COLO829 (cell line): ENCODE data around the gene PRDM2.
A peak's percentile ranks its signal among the peaks of the same experiment; 100 is the strongest.

Source experiments
- DNase-seq: peaks from one replicate; pipeline ENCODE4 v3.0.0; 2012; ENCODE audit warnings: low spot score

The PRDM2 gene

GRCh38 chr1:13763991-13764390, 64.0 kb downstream of the PRDM2 start:
- DNase-seq = no peak

- DNase-seq = no peak
Observed at GRCh38 chr1:13764588-13765332, 64.8 kb downstream of the PRDM2 start.

GRCh38 chr1:13766592-13767564, 66.9 kb downstream of the PRDM2 start:
- DNase-seq = peak; percentile 77

- no peak for DNase-seq
Observed at GRCh38 chr1:13769212-13769611, 69.2 kb downstream of the PRDM2 start.

- no peak for DNase-seq
Observed at GRCh38 chr1:13769830-13770229, 69.8 kb downstream of the PRDM2 start.

- DNase-seq = no peak
Observed at GRCh38 chr1:13770743-13771142, 70.8 kb downstream of the PRDM2 start.

- no peak for DNase-seq
Observed at GRCh38 chr1:13771745-13772144, 71.8 kb downstream of the PRDM2 start.

- no peak for DNase-seq
Observed at GRCh38 chr1:13772271-13772670, 72.3 kb downstream of the PRDM2 start.

GRCh38 chr1:13774121-13774520, 74.1 kb downstream of the PRDM2 start:
- DNase-seq = no peak

GRCh38 chr1:13775459-13775858, 75.5 kb downstream of the PRDM2 start:
- DNase-seq = no peak

GRCh38 chr1:13775916-13776315, 75.9 kb downstream of the PRDM2 start:
- DNase-seq = no peak

- DNase-seq = no peak
Observed at GRCh38 chr1:13778431-13778830, 78.4 kb downstream of the PRDM2 start.

- DNase-seq = no peak
Observed at GRCh38 chr1:13779930-13780329, 79.9 kb downstream of the PRDM2 start.

GRCh38 chr1:13780780-13781179, 80.8 kb downstream of the PRDM2 start:
- no peak for DNase-seq

- no peak for DNase-seq
Observed at GRCh38 chr1:13781228-13781627, 81.2 kb downstream of the PRDM2 start.

GRCh38 chr1:13781907-13782633, 82.1 kb downstream of the PRDM2 start:
- DNase-seq = no peak

- DNase-seq = no peak
Observed at GRCh38 chr1:13782634-13783360, 82.8 kb downstream of the PRDM2 start.

GRCh38 chr1:13783551-13783950, 83.6 kb downstream of the PRDM2 start:
- peak; percentile 24 for DNase-seq

GRCh38 chr1:13784971-13785370, 85.0 kb downstream of the PRDM2 start:
- DNase-seq = no peak

- no peak for DNase-seq
Observed at GRCh38 chr1:13786541-13786940, 86.6 kb downstream of the PRDM2 start.

- no peak for DNase-seq
Observed at GRCh38 chr1:13788795-13789194, 88.8 kb downstream of the PRDM2 start.
